Sigmoid colon (tissue), 7 donors: ENCODE measurements around the gene NTN5. TPM values are rescaled to one million over a fixed set of nuclear protein-coding genes. Genes with fewer than 3 reads are reported as not detected.

ENCODE experiments used
- DNase-seq: peaks from one replicate; pipeline ENCODE4 v3.0.0-alpha.2; 2019
- H3K27ac ChIP-seq, 4 donors: fragments of 200-600 bp; sonication (generic); one replicate each; pipeline ENCODE4 v1.5.1; 2016 to 2019; ENCODE audit warnings: mild to moderate bottlenecking in 1 of 4
- H3K27me3 ChIP-seq, 3 donors: fragments of 200-600 bp; sonication (generic); one replicate each; pipeline ENCODE4 v1.5.1; 2019; ENCODE audit warnings: mild to moderate bottlenecking in 1 of 3
- H3K36me3 ChIP-seq, 4 donors: fragments of 200-600 bp; sonication (generic); one replicate each; pipeline ENCODE4 v1.5.1; 2016 to 2019
- H3K4me1 ChIP-seq, 4 donors: fragments of 200-600 bp; sonication (generic); one replicate each; pipeline ENCODE4 v1.5.1; 2017 to 2019
- H3K4me3 ChIP-seq, 4 donors: fragments of 200-600 bp; sonication (generic); one replicate each; pipeline ENCODE4 v1.5.1; 2017 to 2019; ENCODE audit warnings: mild to moderate bottlenecking in 2 of 4, moderate library complexity in 1 of 4
- H3K9me3 ChIP-seq, 4 donors: fragments of 200-600 bp in 3 of 4; sonication (generic) in 3 of 4; one replicate each; pipeline versions ENCODE4 v1.5.1 to v1.6.1; 2013 to 2019
- EP300 ChIP-seq, 4 donors: sonication (generic); formaldehyde crosslinking; IDR thresholded peaks; one replicate each; pipeline ENCODE4 v1.6.1; 2017; ENCODE audit warnings: antibody characterized with exemption in 4 of 4
- POLR2A ChIP-seq, 2 donors: fragments of 450-650 bp; IDR thresholded peaks; one replicate each; pipeline ENCODE4 v1.6.1; 2016; ENCODE audit warnings: antibody characterized with exemption in 2 of 2, mild to moderate bottlenecking in 2 of 2, moderate library complexity in 2 of 2
- POLR2AphosphoS5 ChIP-seq, 4 donors: sonication (generic); formaldehyde crosslinking; IDR thresholded peaks; one replicate each; pipeline ENCODE4 v1.6.1; 2017; ENCODE audit warnings: antibody characterized with exemption in 4 of 4
- WGBS, 2 donors: extraction: QIAGEN DNeasy Blood & Tissue Kit; methylation state at CpG; one replicate each; pipeline ENCODE4 v1.1.7; 2013; 5-methylcytosine and 5-hydroxymethylcytosine counted together
- intact Hi-C: fragments of 100-400 bp; cut with DNase I; formaldehyde crosslinking; loops from one replicate; pipeline ENCODE4 v1.15.1; 2023
- polyA plus RNA-seq, 3 donors: library from polyadenylated mRNA; stranded (reverse); fragments of 200-250 nt; gene quantifications; one replicate each; pipeline ENCODE4 v1.2.3, GENCODE V29; 2013
- total RNA-seq, 4 donors: library from RNA; depleted of rRNA; stranded (reverse); fragments of >200 nt; gene quantifications; one replicate each; pipeline ENCODE4 v1.1.0, GENCODE V29; 2016
- TF ChIP-seq, protein P1 (sequence below), 4 experiments: fragments of 450-650 bp in 3 of 4; fragments of 200-600 bp in 1 of 4; IDR thresholded peaks; one replicate each; pipeline ENCODE4 v1.5.1; 2016 to 2019; ENCODE audit warnings: antibody characterized with exemption in 4 of 4, mild to moderate bottlenecking in 3 of 4, moderate library complexity in 2 of 4
- donor health status: healthy with polysubstance abuse.
- donor health status: Bipolar disorder and iron deficiency.
- donor health status: healthy.

NTN5 gene, protein sequence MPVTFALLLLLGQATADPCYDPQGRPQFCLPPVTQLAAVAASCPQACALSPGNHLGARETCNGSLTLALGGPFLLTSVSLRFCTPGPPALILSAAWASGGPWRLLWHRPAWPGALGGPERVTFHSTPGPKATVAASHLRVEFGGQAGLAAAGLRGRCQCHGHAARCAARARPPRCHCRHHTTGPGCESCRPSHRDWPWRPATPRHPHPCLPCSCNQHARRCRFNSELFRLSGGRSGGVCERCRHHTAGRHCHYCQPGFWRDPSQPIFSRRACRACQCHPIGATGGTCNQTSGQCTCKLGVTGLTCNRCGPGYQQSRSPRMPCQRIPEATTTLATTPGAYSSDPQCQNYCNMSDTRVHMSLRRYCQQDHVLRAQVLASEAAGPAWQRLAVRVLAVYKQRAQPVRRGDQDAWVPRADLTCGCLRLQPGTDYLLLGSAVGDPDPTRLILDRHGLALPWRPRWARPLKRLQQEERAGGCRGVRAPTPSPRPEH
- total RNA-seq (1 to 10 TPM in 1 of 4 donors, under 1 TPM in 1, not detected in 2; 0.49 to 1.2 TPM), polyA plus RNA-seq (under 1 TPM in 1 of 3 donors, not detected in 2; 0.32 TPM)

DNA sequence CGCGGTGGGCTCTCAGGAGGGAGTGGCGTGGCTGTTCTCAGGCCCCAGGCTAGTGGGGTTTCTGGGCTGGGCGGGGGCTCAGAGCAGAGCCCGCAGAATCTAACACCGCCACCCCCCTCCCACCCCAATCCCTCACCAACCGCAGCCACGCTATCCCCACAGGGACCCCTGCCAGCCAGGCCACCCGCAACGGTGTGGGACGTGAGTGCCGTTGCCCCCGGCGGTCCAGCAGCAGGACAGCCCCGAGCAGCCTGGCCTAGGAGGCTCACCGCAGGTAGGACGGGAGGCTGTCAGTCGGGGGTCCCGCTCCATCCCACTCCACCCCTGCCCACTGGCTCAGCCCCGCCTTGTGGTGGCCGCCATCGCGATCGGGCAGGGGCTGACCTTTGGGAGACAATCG, at the start of gene NTN5:
NTN5 (minus strand) TSS at position 24 of the 400 bp plus-strand sequence. CDS start 2,031 bp downstream, outside the sequence.
- WGBS, 2 donors, result 86 to 92% methylated on average over 25 of the region's 25 CpGs
- Histone ChIP-seq H3K27ac (no peak within 1 kb of the TSS), H3K36me3 (no peaks in the 10 kb centered on the region), H3K9me3 (no peaks in the 10 kb centered on the region), H3K4me1 (peaks cover 0 to 12% (median 9%) of the 10 kb centered on the region in 4 donors), H3K4me3 (no peak within 1 kb of the TSS), H3K27me3 (no peaks in the 10 kb centered on the region)
- no peak for DNase-seq
- TF ChIP-seq POLR2A (IDR thresholded peaks at IDR 0.05) (no peak), POLR2AphosphoS5 (IDR thresholded peaks at IDR 0.05) (no peak), EP300 (IDR thresholded peaks at IDR 0.05) (no peak)
- TF ChIP-seq, protein P1, sequence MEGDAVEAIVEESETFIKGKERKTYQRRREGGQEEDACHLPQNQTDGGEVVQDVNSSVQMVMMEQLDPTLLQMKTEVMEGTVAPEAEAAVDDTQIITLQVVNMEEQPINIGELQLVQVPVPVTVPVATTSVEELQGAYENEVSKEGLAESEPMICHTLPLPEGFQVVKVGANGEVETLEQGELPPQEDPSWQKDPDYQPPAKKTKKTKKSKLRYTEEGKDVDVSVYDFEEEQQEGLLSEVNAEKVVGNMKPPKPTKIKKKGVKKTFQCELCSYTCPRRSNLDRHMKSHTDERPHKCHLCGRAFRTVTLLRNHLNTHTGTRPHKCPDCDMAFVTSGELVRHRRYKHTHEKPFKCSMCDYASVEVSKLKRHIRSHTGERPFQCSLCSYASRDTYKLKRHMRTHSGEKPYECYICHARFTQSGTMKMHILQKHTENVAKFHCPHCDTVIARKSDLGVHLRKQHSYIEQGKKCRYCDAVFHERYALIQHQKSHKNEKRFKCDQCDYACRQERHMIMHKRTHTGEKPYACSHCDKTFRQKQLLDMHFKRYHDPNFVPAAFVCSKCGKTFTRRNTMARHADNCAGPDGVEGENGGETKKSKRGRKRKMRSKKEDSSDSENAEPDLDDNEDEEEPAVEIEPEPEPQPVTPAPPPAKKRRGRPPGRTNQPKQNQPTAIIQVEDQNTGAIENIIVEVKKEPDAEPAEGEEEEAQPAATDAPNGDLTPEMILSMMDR (IDR thresholded peaks at IDR 0.05), result no peak
- intact Hi-C loops, result no loop called here

DNA sequence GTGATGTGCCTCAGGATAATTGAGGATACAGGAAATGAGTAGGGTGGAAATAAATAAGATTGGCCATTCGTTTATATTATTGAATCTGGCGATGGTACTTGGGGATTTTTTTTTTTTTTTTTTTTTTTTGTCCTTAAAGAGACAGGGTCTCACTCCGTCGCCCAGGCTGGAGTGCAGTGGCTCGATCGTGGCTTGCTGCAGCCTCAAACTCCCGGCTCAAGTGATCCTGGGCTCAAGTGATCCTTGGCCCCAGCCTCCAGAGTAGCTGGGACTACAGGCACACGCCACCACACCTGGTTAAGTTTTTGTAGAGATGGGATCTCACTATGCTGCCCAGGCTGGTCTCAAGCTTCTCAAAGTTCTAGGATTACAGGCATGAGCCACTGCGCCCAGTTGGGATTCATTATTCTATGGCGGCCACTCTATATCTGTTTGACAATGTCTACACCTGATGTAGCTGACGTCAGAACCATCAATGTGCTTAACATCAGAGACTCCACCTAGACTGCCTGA, 49.4 kb upstream of the NTN5 start:
- TF ChIP-seq POLR2AphosphoS5 (IDR thresholded peaks at IDR 0.05) (no peak), POLR2A (IDR thresholded peaks at IDR 0.05) (no peak), EP300 (IDR thresholded peaks at IDR 0.05) (no peak)
- TF ChIP-seq, protein P1 (IDR thresholded peaks at IDR 0.05), result no peak
- DNase-seq, result no peak
- Histone ChIP-seq H3K4me1 (peaks cover 0 to 32% (median 12%) of the 10 kb centered on the region in 4 donors), H3K4me3 (no peak overlapping the region), H3K27ac (no peak overlapping the region), H3K9me3 (no peaks in the 10 kb centered on the region), H3K36me3 (no peaks in the 10 kb centered on the region), H3K27me3 (no peaks in the 10 kb centered on the region)
- intact Hi-C loops, result no loop called here
- WGBS, 2 donors, result 77 to 87% methylated on average over 11 of the region's 11 CpGs

DNA sequence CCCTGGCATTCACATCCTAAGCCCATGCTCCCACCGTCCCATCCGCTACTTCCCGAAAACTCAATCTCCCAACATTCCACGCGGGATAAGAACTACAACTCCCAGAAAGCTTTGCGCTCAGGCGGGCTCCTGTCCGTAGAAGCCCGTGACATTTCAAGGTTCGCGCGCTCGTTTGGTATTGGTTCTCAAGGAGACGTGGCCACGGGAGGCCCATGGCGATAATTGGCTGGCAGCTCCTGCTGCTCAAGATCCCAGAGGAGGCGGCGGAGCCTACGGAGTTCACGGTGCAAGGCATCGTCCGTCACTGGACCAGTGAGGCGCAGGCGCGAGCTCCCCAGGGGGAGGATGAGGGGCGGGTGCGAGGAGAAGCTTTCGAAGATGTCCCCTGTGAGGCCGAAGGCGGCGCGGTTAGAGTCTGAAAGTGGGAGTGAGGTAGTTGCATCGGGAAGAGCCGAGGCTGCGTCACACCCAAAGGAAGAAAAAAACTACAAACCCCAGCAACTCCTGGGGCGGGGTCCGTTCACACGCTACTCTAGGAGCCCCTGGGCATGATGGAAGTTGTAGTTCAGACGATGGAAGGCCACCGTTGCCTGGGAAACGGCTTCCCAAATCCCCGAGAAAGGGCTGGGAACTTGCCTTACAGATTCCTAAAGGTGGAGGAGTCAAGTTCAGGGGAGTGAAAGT, 47.9 kb upstream of the NTN5 start:
- DNase-seq, result peak; percentile 100
- H3K27me3 ChIP-seq, result no peaks in the 10 kb centered on the region
- TF ChIP-seq POLR2AphosphoS5 (IDR thresholded peaks at IDR 0.05), result peak in 3 of 4 donors; percentile 45 to 55 (median 48)
- TF ChIP-seq POLR2A (IDR thresholded peaks at IDR 0.05), result no peak
- H3K4me1 ChIP-seq, result peaks cover 0 to 47% (median 26%) of the 10 kb centered on the region in 4 donors
- intact Hi-C loops, result no loop called here
- 2 to 12% methylated on average over 42 of the region's 42 CpGs for WGBS, 2 donors
- peak overlapping the region; percentile 88 to 92 (median 90) for H3K27ac ChIP-seq
- H3K36me3 ChIP-seq, result no peaks in the 10 kb centered on the region
- peak overlapping the region; percentile 41 to 64 (median 55) for H3K4me3 ChIP-seq
- no peaks in the 10 kb centered on the region for H3K9me3 ChIP-seq

GRCh38 chr19:48720251-48720612, 47.4 kb upstream of the NTN5 start:
- DNase-seq, result no peak
- H3K4me1 ChIP-seq, result peaks cover 0 to 52% (median 31%) of the 10 kb centered on the region in 4 donors
- H3K36me3 ChIP-seq, result no peaks in the 10 kb centered on the region
- no peaks in the 10 kb centered on the region for H3K27me3 ChIP-seq
- 14 to 39% methylated on average over 12 of the region's 12 CpGs for WGBS, 2 donors
- intact Hi-C loops, result no loop called here
- H3K9me3 ChIP-seq, result no peaks in the 10 kb centered on the region
- peak overlapping the region; percentile 88 to 92 (median 90) for H3K27ac ChIP-seq
- TF ChIP-seq, protein P1 (IDR thresholded peaks at IDR 0.05), result no peak
- no peak for TF ChIP-seq EP300 (IDR thresholded peaks at IDR 0.05)
- no peak for TF ChIP-seq POLR2A (IDR thresholded peaks at IDR 0.05)
- no peak for TF ChIP-seq POLR2AphosphoS5 (IDR thresholded peaks at IDR 0.05)
- peak overlapping the region in 3 of 4 donors; percentile 52 to 64 (median 58) for H3K4me3 ChIP-seq
